NCI-H345 treated with DMSO at 0.1 percent for 48 hours (cell line): ENCODE measurements around the gene THAP11.
A peak's percentile ranks its signal among the peaks of the same experiment; 100 is the strongest.

Source experiments
- DNase-seq: peaks from one replicate; lab custom pipeline; 2025; ENCODE audit not compliant: unreplicated experiment; lab: John Stamatoyannopoulos, UW

The THAP11 gene

DNA sequence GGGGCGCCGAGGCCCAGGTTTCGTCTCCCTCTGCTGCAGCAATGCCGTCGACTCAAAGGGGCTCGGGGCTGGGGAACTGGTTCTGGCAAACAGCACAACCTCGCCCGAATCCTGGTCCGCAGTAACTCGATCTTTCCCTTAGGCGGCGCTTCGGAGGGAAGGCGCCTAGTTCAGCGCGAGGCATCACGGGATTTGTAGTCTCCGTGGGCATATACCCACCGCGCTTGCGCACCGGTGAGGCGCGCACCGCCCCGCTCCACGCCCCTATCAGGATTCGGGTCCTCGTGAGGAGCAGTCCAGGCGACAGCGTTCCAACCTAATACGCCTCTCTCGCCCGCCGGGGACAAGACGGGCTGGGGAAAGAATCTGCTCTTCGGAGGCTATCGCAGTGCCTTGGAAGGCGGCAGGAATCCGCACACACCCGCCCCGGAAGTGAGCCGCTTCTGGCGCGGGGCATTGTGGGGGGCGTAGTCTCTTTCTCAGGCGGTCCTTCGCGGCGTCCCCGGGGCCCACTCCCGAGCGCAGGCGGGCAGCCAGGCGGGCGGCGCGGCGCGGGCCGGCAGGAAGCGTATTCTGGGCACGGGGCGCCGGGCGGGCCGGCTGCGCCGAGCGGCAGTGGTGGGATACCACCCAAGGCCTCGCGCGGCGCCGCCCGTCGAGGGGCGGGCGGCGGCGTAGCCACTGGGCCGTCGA lies at the start of gene THAP11:
TSS of gene THAP11 (plus strand) at position 505 of the 693 bp plus-strand sequence. CDS start 235 bp downstream, outside the sequence.
- peak; percentile 76 for DNase-seq

GRCh38 chr16:67796099-67796718 lies 45.9 kb upstream of the THAP11 start:
- DNase-seq, result no peak

DNA sequence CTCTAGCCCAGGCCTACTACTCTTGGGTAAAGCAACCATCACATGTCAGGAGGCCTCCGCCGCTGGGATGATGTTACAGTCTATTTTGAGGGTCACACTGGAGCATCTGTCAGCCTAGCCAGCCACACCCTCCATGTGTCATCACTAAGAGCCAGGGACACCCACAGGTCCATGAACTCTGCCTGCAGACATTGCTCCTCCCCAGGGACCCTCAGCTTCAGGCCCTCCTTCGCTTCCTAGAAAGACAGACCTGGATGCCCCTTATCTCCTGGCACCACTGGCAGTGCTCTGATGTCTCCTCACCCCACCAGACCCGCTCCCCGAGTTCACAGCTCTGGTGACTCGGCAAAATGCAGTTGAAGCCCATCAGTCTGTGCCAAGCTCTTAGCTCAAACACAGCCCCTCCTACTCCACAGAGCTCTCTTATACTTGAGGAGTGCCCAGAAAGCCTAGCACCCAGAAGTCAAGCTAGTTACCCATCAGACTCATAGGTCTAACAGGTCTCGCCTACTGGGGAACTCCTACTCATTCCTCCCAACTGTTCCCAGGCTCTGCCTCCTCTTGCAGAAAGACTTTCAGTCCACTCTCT lies 41.7 kb upstream of the THAP11 start:
- no peak for DNase-seq

GRCh38 chr16:67801241-67801640 lies 40.9 kb upstream of the THAP11 start:
- DNase-seq, result no peak

GRCh38 chr16:67801883-67802282 lies 40.2 kb upstream of the THAP11 start:
- DNase-seq, result no peak

DNA sequence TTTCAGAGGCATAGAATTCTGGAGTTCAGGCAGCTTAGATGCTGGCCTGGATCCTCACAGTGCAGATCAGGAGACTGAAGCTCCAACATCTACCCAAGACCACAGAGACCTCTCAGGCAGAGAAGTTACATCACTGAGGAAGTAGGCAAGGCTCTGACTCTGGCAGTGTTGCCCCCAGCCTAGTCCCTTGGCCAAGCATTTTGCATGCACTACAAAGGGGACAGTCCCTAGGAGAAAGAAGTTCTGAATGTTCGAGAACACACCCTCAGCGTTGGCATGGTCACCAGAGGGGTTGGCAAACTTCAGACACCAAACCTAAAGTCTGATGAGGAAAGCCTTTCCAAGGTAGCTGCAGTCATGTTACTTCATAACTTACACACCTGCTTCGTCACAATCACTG lies 38.2 kb upstream of the THAP11 start:
- DNase-seq, result no peak

- no peak for DNase-seq
These were observed 37.1 kb upstream of the THAP11 start for GRCh38 chr16:67804853-67805542.

GRCh38 chr16:67805718-67806427 lies 36.2 kb upstream of the THAP11 start:
- no peak for DNase-seq

DNA sequence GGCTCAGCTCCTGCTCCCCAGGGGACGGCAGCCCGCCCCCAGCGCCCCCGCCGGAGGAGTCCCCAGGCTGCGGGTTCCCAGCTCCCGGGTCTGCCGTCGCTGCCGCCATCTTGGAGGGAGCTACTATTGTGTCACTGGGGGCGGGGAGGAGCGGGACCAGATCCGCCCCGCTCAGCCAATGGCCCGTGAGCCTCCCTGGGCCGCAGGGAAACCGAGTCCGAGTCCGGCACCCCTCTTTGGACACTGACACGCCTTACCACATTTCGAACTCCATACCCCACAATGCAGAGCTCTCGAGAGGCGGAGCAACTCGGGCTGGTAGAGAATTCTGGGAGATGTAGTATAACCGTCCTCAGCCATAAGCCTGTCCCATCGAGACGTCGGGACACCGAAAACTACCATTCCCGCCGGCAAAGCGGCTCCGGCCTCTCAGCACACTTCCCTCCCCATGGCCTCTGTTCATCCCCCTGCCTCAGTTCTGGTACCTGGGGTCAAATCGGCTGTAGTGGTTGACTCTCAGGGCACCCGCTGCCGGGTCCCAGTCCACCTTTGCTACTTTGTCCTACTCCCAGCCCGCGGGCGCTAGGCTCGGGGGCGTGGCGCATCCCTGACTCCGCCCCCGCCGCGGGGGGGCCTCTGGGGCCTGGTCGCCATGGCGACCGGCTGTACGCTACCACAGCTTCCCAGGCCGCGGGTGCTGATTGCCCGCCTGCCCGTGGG lies 35.5 kb upstream of the THAP11 start, which contains the start of the genes RANBP10 and TSNAXIP1:
TSS of gene RANBP10 (minus strand) at position 133 of the 720 bp plus-strand sequence. CDS start at position 109, 24 bp downstream.
TSS of gene TSNAXIP1 (plus strand) at position 462 of the 720 bp plus-strand sequence. CDS start 261 bp downstream, outside the sequence.
- peak; percentile 91 for DNase-seq

- no peak for DNase-seq
These were observed 34.9 kb upstream of the THAP11 start for GRCh38 chr16:67807148-67807682.

- no peak for DNase-seq
These were observed 30.2 kb upstream of the THAP11 start for GRCh38 chr16:67811899-67812298.

- no peak for DNase-seq
These were observed 27.6 kb upstream of the THAP11 start for GRCh38 chr16:67814567-67814966.

GRCh38 chr16:67820608-67821259 lies 21.4 kb upstream of the THAP11 start:
- no peak for DNase-seq

- DNase-seq, result no peak
These were observed 19.6 kb upstream of the THAP11 start for GRCh38 chr16:67822511-67822910.

DNA sequence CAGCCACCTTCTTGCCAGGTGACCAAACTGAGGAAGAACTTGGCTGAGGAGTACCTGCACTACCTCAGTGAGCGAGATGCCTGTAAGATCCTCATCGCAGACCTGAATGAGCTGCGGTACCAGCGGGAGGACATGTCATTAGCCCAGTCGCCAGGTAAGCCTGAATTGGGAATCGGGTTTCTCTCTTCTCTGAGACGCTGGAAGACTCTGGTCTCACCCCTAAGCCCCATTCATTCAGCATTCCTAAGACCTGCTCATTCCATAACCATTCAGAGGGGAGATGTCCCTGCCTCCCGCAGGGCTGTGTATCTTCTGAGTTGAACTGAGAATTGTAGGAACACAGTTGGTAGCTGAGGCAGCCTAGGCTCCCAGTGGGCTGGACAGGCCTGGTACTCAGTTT lies 17.0 kb upstream of the THAP11 start:
- no peak for DNase-seq

- DNase-seq, result no peak
These were observed 16.2 kb upstream of the THAP11 start for GRCh38 chr16:67825906-67826305.

- DNase-seq, result no peak
These were observed 13.5 kb upstream of the THAP11 start for GRCh38 chr16:67828651-67829050.

DNA sequence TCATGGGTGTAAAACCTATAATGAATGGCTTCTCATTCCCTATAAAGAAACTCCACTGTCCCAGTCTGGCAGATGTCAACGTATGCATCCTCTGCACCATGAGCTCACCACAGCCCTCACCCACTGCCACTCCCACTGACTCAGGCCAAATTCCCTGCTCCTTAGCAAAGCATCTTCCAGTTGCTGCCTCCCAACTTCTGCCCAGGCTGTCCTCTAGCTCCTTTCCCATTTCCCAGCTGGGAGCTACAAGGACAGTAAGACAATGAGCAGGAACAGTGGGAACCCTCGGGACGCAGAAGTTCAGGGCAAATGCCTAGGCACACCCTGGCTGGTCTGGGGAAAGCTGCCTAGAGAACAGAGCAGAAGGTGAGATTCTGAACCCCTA lies 9.1 kb upstream of the THAP11 start:
- DNase-seq, result no peak

- peak; percentile 83 for DNase-seq
These were observed 8.5 kb upstream of the THAP11 start for GRCh38 chr16:67833415-67834241.
